ENCODE results near the gene CGN.
A peak's percentile ranks its signal among the peaks of the same experiment; 100 is the strongest.

The CGN gene

DNA sequence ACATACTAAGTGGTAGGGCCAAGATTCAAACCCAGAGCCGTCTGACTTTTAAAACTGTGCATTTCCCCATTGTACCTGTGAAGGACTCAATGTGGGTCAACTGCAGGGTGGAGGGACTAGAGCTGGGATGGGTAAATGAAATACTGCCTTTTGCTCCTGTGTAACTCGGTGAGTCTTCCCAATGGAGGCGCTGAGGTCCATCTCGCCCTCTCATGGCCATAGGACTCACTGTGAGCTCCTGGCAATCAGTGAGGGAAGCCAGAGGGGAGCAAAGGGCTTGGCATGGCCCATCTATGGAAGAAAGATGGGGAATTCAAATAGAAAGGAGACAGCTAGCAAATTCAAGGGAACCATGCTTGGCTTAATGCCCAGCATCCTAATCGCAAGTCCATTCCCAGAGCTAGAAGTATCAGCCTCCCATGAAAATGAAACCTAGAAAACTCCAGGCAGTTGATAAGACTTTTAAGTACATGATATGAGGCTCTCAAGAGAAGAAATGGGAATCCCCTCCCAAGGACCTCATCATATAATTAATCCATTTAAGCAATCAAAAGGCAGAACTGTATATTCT, 25.4 kb upstream of the CGN start:
- no peak for TF ChIP-seq CTCF (IDR thresholded peaks at IDR 0.05; ENCODE audit: low read depth, low read length, missing control alignments)
- DNase-seq (ENCODE audit: extremely low read depth, low read depth): no peak
- H3K4me3 ChIP-seq (replicated peaks; ENCODE audit: low read depth, low read length): no peak overlapping the region

DNA sequence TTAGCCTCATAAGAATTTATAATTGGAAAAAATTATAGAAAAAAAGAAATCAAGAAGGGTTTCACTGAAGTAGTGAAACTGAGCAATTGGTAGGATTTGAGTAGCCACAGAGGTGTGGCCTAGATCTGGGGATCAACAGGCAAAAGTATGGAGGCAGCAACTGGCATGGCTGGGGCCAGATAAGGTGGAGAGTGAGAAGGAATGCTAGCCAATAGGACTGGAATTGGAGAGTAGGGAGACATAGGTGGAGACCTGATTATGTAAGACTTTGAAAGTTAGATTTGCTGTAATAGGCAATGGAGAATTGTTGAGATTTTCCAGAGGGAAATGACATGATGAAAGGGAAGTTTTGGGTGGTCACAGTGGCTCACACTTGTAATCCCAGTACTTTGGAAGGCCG, 24.6 kb upstream of the CGN start:
- no peak overlapping the region for H3K4me3 ChIP-seq (replicated peaks; ENCODE audit: low read depth, low read length)
- no peak for TF ChIP-seq CTCF (IDR thresholded peaks at IDR 0.05; ENCODE audit: low read depth, low read length, missing control alignments)
- DNase-seq (ENCODE audit: extremely low read depth, low read depth): no peak

GRCh38 chr1:151491641-151492040, 19.5 kb upstream of the CGN start:
- DNase-seq (ENCODE audit: extremely low read depth, low read depth): no peak
- H3K4me3 ChIP-seq (replicated peaks; ENCODE audit: low read depth, low read length): no peak overlapping the region
- TF ChIP-seq CTCF (IDR thresholded peaks at IDR 0.05; ENCODE audit: low read depth, low read length, missing control alignments): no peak

DNA sequence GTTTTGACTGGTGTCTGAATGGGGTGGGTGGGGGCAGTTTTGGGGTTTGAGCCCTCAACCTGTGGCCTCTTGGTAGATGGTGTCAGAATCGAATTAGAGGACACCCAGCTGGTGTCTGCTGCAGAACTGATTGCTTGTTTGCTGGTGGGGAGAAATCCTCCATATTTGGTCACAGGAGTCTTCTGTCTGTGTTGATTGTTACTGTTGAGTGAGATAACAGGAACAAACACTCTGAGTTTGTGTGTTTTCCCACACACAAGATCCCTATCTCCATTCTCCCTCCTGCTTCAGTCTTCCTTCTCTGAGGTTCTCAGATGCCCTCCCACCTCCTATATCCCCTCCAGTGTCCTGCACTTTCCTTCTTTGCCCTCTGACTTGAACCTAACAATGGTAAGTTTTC, 19.1 kb upstream of the CGN start:
- no peak overlapping the region for H3K4me3 ChIP-seq (replicated peaks; ENCODE audit: low read depth, low read length)
- no peak for TF ChIP-seq CTCF (IDR thresholded peaks at IDR 0.05; ENCODE audit: low read depth, low read length, missing control alignments)
- DNase-seq (ENCODE audit: extremely low read depth, low read depth): no peak

- DNase-seq (ENCODE audit: extremely low read depth, low read depth): no peak
- no peak for TF ChIP-seq CTCF (IDR thresholded peaks at IDR 0.05; ENCODE audit: low read depth, low read length, missing control alignments)
Observed at GRCh38 chr1:151493042-151493441, 18.1 kb upstream of the CGN start.

GRCh38 chr1:151494741-151495281, 16.4 kb upstream of the CGN start:
- H3K4me3 ChIP-seq (replicated peaks; ENCODE audit: low read depth, low read length): no peak overlapping the region
- no peak for TF ChIP-seq CTCF (IDR thresholded peaks at IDR 0.05; ENCODE audit: low read depth, low read length, missing control alignments)
- peak; percentile 51 for DNase-seq (ENCODE audit: extremely low read depth, low read depth)

More at GRCh38 chr1:151493042-151493441, 18.1 kb upstream of the CGN start:
- no peak overlapping the region for H3K4me3 ChIP-seq (replicated peaks; ENCODE audit: low read depth, low read length)

- H3K4me3 ChIP-seq (replicated peaks; ENCODE audit: low read depth, low read length): no peak overlapping the region
- TF ChIP-seq CTCF (IDR thresholded peaks at IDR 0.05; ENCODE audit: low read depth, low read length, missing control alignments): no peak
- no peak for DNase-seq (ENCODE audit: extremely low read depth, low read depth)
Observed at GRCh38 chr1:151495316-151495715, 15.9 kb upstream of the CGN start.
